Esophagus muscularis mucosa (tissue), 4 donors: Measurements from ENCODE around the gene ATP11A. TPM values are rescaled to one million over a fixed set of nuclear protein-coding genes. Genes with fewer than 3 reads are reported as not detected.

Source experiments
- DNase-seq: peaks from one replicate; pipeline ENCODE4 v3.0.0-alpha.2; 2017; ENCODE audit errors: extremely low spot score
- H3K27ac ChIP-seq, 4 donors: fragments of 200-600 bp; sonication (generic); replicated peaks in 1 of 4; 1 replicate in 3 of 4; 2 replicates in 1 of 4; pipeline ENCODE4 v1.5.1; 2016 to 2019; ENCODE audit warnings: mild to moderate bottlenecking in 1 of 4
- H3K27me3 ChIP-seq, 4 donors: fragments of 200-600 bp; sonication (generic); one replicate each; pipeline versions ENCODE4 v1.5.1 to v1.6.0; 2016 to 2019
- H3K36me3 ChIP-seq, 4 donors: fragments of 200-600 bp; sonication (generic); one replicate each; pipeline ENCODE4 v1.5.1; 2016 to 2019
- H3K4me1 ChIP-seq, 4 donors: fragments of 200-600 bp; sonication (generic); one replicate each; pipeline ENCODE4 v1.5.1; 2016 to 2019
- H3K4me3 ChIP-seq, 4 donors: fragments of 200-600 bp; sonication (generic); 1 replicate in 2 of 4; 2 replicates in 2 of 4; pipeline ENCODE4 v1.5.1; 2016 to 2019; ENCODE audit warnings: mild to moderate bottlenecking in 4 of 4, moderate library complexity in 1 of 4
- H3K9me3 ChIP-seq, 4 donors: fragments of 200-600 bp; sonication (generic); 1 replicate in 3 of 4; 2 replicates in 1 of 4; pipeline ENCODE4 v1.5.1; 2016 to 2019
- CTCF ChIP-seq, 3 experiments: fragments of 200-600 bp in 2 of 3; fragments of 450-650 bp in 1 of 3; sonication (generic) in 2 of 3; IDR thresholded peaks; one replicate each; pipeline ENCODE4 v1.5.1; 2017 to 2019; ENCODE audit warnings: antibody characterized with exemption in 3 of 3, mild to moderate bottlenecking in 2 of 3, moderate library complexity in 1 of 3
- EP300 ChIP-seq: sonication (generic); formaldehyde crosslinking; IDR thresholded peaks from one replicate; pipeline ENCODE4 v1.6.1; 2017; ENCODE audit warnings: antibody characterized with exemption
- POLR2A ChIP-seq: fragments of 450-650 bp; IDR thresholded peaks from one replicate; pipeline ENCODE4 v1.6.1; 2017; ENCODE audit warnings: antibody characterized with exemption, moderate library complexity, mild to moderate bottlenecking, low read depth
- POLR2AphosphoS5 ChIP-seq, 2 donors: sonication (generic); formaldehyde crosslinking; IDR thresholded peaks; one replicate each; pipeline ENCODE4 v1.6.1; 2017; ENCODE audit warnings: antibody characterized with exemption in 2 of 2
- WGBS: methylation state at CpG from one replicate; pipeline ENCODE4 v1.1.5; 2018; 5-methylcytosine and 5-hydroxymethylcytosine counted together
- intact Hi-C: fragments of 100-400 bp; cut with DNase I; formaldehyde crosslinking; loops from one replicate; pipeline ENCODE4 v1.15.1; 2023
- total RNA-seq, 4 donors: library from RNA; depleted of rRNA; stranded (reverse); fragments of >200 nt; gene quantifications; one replicate each; pipeline versions ENCODE4 v1.1.0 to v1.2.1, GENCODE V29; 2016

Gene ATP11A
- total RNA-seq, 4 donors from 2014 or later = 11.2 to 27.8 (median 14.3) TPM

GRCh38 chr13:112912726-112913440 is 223.0 kb downstream of the ATP11A start:
- Histone ChIP-seq H3K4me1 (no peaks in the 10 kb centered on the region), H3K9me3 (no peaks in the 10 kb centered on the region), H3K4me3 (no peak overlapping the region), H3K27ac (no peak overlapping the region), H3K27me3 (peaks cover 0 to 76% (median 4%) of the 10 kb centered on the region in 4 donors), H3K36me3 (no peaks in the 10 kb centered on the region)
- DNase-seq = no peak
- intact Hi-C loops = no loop called here
- TF ChIP-seq CTCF (IDR thresholded peaks at IDR 0.05) = no peak
- no peak for TF ChIP-seq POLR2A
- TF ChIP-seq EP300 = no peak
- 72% methylated on average over 1 of the region's 1 CpG for WGBS

- Histone ChIP-seq H3K4me1 (no peaks in the 10 kb centered on the region), H3K9me3 (no peaks in the 10 kb centered on the region), H3K27ac (no peak overlapping the region), H3K27me3 (peaks cover 0 to 83% (median 4%) of the 10 kb centered on the region in 4 donors), H3K4me3 (no peak overlapping the region), H3K36me3 (no peaks in the 10 kb centered on the region)
- 93% methylated on average over 14 of the region's 14 CpGs for WGBS
- intact Hi-C loops = no loop called here
- TF ChIP-seq EP300 (no peak), CTCF (IDR thresholded peaks at IDR 0.05) (no peak), POLR2A (no peak), POLR2AphosphoS5 (IDR thresholded peaks at IDR 0.05) (no peak)
- DNase-seq = no peak
Observed at GRCh38 chr13:112916296-112916695, 226.5 kb downstream of the ATP11A start.

- no peak for TF ChIP-seq POLR2A
- no peak for TF ChIP-seq EP300
- TF ChIP-seq CTCF (IDR thresholded peaks at IDR 0.05) = no peak
- no peak for TF ChIP-seq POLR2AphosphoS5 (IDR thresholded peaks at IDR 0.05)
- DNase-seq = no peak
- Histone ChIP-seq H3K9me3 (no peaks in the 10 kb centered on the region), H3K4me3 (no peak overlapping the region), H3K36me3 (no peaks in the 10 kb centered on the region), H3K27me3 (peaks cover 0 to 75% (median 4%) of the 10 kb centered on the region in 4 donors), H3K4me1 (no peaks in the 10 kb centered on the region), H3K27ac (no peak overlapping the region)
- 91% methylated on average over 29 of the region's 29 CpGs for WGBS
- intact Hi-C loops = no loop called here
Observed at GRCh38 chr13:112917056-112917664, 227.3 kb downstream of the ATP11A start.

- peaks cover 0 to 71% (median 4%) of the 10 kb centered on the region in 4 donors for H3K27me3 ChIP-seq
- no peak for DNase-seq
- no peak overlapping the region for H3K27ac ChIP-seq
- no peaks in the 10 kb centered on the region for H3K36me3 ChIP-seq
- H3K4me1 ChIP-seq = no peaks in the 10 kb centered on the region
- WGBS = 97% methylated on average over 3 of the region's 3 CpGs
- H3K9me3 ChIP-seq = no peaks in the 10 kb centered on the region
- no peak overlapping the region for H3K4me3 ChIP-seq
- intact Hi-C loops = no loop called here
- TF ChIP-seq POLR2AphosphoS5 (IDR thresholded peaks at IDR 0.05) = no peak
- no peak for TF ChIP-seq EP300
- no peak for TF ChIP-seq CTCF (IDR thresholded peaks at IDR 0.05)
- TF ChIP-seq POLR2A = no peak
Observed at GRCh38 chr13:112917737-112918136, 227.9 kb downstream of the ATP11A start.
